Glomerular endothelial cell (primary cell): ENCODE results near the gene PPP1R16B. TPM values are rescaled to one million over a fixed set of nuclear protein-coding genes. Genes with fewer than 3 reads are reported as not detected.
A peak's percentile ranks its signal among the peaks of the same experiment; 100 is the strongest.

Experiments used
- DNase-seq: peaks from one replicate; pipeline ENCODE4 v3.0.0-alpha.2; 2011; ENCODE audit warnings: low read depth, low spot score; ENCODE audit errors: extremely low read depth
- total RNA-seq: library from RNA; depleted of rRNA; stranded (reverse); fragments of >200 nt; gene quantifications from 2 replicates; pipeline ENCODE4 v1.2.3, GENCODE V29; 2015

PPP1R16B gene
- 56.4 and 132 TPM in 2 replicates for total RNA-seq

GRCh38 chr20:38805502-38805957, at the start of gene PPP1R16B:
Gene PPP1R16B (plus strand): TSS chr20:38805697. CDS start chr20:38835926, 30,229 bp downstream.
- no peak for DNase-seq

- peak; percentile 48 for DNase-seq
Measured at GRCh38 chr20:38757145-38757775, 48.2 kb upstream of the PPP1R16B start.

GRCh38 chr20:38759106-38759505, 46.4 kb upstream of the PPP1R16B start:
- DNase-seq: no peak

GRCh38 chr20:38760978-38761377, 44.5 kb upstream of the PPP1R16B start:
- DNase-seq: no peak

GRCh38 chr20:38762174-38762573, 43.3 kb upstream of the PPP1R16B start:
- DNase-seq: no peak

- DNase-seq: no peak
Measured at GRCh38 chr20:38763616-38764015, 41.9 kb upstream of the PPP1R16B start.

GRCh38 chr20:38764567-38765318, 40.8 kb upstream of the PPP1R16B start:
- DNase-seq: no peak

GRCh38 chr20:38766071-38766470, 39.4 kb upstream of the PPP1R16B start:
- DNase-seq: no peak

GRCh38 chr20:38769376-38770295, 35.9 kb upstream of the PPP1R16B start:
- no peak for DNase-seq

GRCh38 chr20:38770546-38770945, 35.0 kb upstream of the PPP1R16B start:
- no peak for DNase-seq

GRCh38 chr20:38770970-38771369, 34.5 kb upstream of the PPP1R16B start:
- no peak for DNase-seq

GRCh38 chr20:38771621-38772020, 33.9 kb upstream of the PPP1R16B start:
- no peak for DNase-seq

- no peak for DNase-seq
Measured at GRCh38 chr20:38774167-38774566, 31.3 kb upstream of the PPP1R16B start.

- DNase-seq: no peak
Measured at GRCh38 chr20:38776363-38776762, 29.1 kb upstream of the PPP1R16B start.

GRCh38 chr20:38779247-38780097, 26.0 kb upstream of the PPP1R16B start:
- DNase-seq: no peak

GRCh38 chr20:38782275-38782674, 23.2 kb upstream of the PPP1R16B start:
- DNase-seq: no peak

- no peak for DNase-seq
Measured at GRCh38 chr20:38787870-38788269, 17.6 kb upstream of the PPP1R16B start.

GRCh38 chr20:38789503-38790199, 15.8 kb upstream of the PPP1R16B start:
- no peak for DNase-seq

- DNase-seq: no peak
Measured at GRCh38 chr20:38790200-38791053, 15.1 kb upstream of the PPP1R16B start.
